HK-2 (cell line): ENCODE data around the gene NR1H2.
A peak's percentile ranks its signal among the peaks of the same experiment; 100 is the strongest.

Experiments used
- DNase-seq: peaks from one replicate; pipeline ENCODE4 v3.0.0-alpha.2; 2018; ENCODE audit not compliant: unreplicated experiment

Gene NR1H2

GRCh38 chr19:50401605-50402450 is 25.6 kb downstream of the NR1H2 start:
- no peak for DNase-seq

- DNase-seq: no peak
These were observed 26.5 kb downstream of the NR1H2 start for GRCh38 chr19:50402544-50403301.

DNA sequence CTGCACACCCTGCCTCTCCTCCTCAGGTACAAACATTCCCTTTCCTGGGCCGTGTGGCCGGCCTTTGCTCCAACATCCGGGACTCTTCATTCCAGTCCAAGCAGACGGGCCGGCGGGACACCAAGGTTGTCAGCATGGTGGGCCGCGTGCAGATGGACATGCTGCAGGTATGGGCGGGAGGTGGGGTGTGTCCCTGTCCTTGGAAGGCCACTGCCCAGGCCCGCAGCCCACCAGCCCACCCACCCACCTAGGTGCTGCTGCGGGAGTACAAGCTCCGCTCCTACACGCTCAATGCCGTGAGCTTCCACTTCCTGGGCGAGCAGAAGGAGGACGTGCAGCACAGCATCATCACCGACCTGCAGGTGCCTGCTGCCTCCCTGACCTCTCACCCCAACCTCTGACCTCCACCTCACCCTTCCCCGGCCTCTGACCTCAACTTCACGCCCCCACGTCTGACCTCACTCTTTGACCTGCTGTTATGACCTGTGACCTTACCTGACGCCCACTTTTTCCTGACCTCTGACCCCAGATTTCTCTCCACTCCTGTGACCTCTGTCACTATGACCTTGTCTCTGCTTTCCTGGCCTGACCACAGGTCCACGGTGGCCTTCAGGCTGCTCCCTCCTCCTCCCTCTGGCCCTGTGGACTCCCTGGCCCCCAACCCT is 30.0 kb downstream of the NR1H2 start:
- DNase-seq: no peak

- no peak for DNase-seq
These were observed 30.6 kb downstream of the NR1H2 start for GRCh38 chr19:50406829-50407228.

DNA sequence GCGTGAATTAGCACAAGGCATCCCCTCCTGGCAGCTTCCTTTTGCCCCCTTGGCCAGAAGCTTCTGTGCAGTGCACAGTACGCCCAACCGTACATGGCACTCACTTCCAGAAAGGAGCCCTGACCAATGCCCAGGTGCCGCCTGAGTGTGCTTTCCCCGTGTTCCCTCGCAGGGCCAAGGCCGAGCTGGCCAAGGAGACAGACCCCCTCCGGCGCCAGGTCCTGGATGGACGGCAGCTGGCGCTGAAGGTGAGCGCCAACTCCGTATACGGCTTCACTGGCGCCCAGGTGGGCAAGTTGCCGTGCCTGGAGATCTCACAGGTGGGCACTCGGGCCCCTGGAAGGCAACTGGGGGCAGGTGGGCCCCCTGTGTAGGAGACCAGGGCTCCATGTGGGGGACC is 33.1 kb downstream of the NR1H2 start:
- DNase-seq: no peak

- DNase-seq: no peak
These were observed 33.9 kb downstream of the NR1H2 start for GRCh38 chr19:50410109-50410508.

DNA sequence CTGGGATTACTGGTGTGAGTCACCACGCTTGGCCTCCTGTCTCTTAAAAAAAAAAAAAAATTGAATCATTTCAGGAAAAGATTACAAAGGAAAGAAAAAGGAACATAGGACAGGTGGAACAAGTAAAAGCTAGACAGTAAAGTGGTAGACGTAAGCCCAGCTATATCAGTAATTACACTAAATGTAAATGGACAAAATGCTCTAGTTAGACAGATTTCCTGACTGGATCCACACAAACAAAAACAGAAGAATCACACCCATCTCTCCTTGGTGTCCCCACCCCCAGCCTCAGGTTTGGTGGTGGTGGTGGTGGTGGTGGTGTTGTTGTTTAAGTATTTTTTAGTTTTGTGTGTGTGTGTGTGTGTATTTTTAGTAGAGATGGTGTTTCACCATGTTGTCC is 36.2 kb downstream of the NR1H2 start:
- DNase-seq: no peak

DNA sequence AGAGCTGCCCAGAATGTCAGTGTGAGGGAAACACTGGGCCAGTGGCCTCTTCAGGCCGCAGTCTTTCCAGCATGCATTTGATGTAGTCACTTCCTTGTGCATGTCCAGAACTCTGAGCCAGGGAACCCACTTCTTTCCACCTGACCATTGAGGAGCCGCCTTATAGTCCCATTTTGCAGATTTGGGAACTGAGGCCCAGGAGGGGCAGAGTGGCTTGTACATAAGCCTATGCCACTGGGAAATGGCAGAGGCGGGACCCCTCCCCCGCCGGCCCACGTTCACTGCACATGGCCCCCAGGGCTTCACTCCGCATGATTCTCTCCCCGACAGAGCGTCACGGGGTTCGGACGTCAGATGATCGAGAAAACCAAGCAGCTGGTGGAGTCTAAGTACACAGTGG is 36.8 kb downstream of the NR1H2 start:
- no peak for DNase-seq

GRCh38 chr19:50413531-50413930 is 37.3 kb downstream of the NR1H2 start:
- no peak for DNase-seq

GRCh38 chr19:50414864-50415660 is 38.8 kb downstream of the NR1H2 start:
- peak; percentile 28 for DNase-seq

DNA sequence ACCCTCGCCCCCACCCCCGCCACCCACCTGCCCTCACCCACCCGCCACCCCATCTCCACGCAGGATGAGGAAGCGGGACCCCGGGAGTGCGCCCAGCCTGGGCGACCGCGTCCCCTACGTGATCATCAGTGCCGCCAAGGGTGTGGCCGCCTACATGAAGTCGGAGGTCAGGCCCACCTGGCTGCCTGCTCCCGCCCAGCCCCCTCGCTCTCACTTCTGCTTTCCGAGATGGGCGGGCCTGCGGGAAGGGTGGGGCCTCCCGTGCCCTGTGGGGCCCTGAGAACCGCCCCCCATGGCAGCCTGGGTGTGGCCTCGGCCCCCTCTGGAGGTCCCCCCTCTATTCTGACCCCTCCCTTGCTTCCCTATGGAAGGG is 39.4 kb downstream of the NR1H2 start:
- no peak for DNase-seq

- no peak for DNase-seq
These were observed 40.0 kb downstream of the NR1H2 start for GRCh38 chr19:50416034-50416977.

GRCh38 chr19:50417111-50418081 is 41.1 kb downstream of the NR1H2 start:
- DNase-seq: no peak

GRCh38 chr19:50418176-50419021 is 42.1 kb downstream of the NR1H2 start, which contains the start of gene SPIB:
Gene SPIB, plus strand, starts transcription at chr19:50418938. Its CDS starts 25 bp downstream, at chr19:50418963.
- no peak for DNase-seq

DNA sequence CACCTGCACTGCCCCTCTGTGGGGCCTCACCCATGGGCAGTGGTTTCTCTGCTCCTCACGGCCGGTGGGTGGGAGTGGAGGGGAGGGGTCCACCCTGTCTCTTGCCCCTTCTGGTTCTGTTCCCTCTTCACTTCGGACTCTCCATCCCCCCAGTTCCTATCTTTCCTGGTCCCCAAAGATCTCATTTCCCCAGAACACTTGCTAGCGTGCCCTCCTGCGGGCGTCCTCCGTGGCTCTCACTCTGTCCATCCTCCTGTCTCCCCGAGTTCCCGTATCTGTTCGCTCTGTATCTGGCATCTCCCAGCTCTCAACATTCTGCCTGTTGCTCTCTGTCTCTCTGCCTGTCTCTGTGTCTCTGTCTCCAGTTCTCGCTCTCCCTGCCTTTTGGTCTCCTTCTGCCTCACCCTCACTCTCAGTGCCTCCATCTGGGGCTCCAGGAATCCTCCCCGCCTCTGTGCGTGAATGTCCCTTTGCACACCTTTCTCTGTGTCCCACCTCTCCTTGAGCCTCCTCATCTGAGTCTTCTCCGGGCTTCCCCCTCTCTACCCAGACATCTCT is 42.8 kb downstream of the NR1H2 start:
- no peak for DNase-seq

DNA sequence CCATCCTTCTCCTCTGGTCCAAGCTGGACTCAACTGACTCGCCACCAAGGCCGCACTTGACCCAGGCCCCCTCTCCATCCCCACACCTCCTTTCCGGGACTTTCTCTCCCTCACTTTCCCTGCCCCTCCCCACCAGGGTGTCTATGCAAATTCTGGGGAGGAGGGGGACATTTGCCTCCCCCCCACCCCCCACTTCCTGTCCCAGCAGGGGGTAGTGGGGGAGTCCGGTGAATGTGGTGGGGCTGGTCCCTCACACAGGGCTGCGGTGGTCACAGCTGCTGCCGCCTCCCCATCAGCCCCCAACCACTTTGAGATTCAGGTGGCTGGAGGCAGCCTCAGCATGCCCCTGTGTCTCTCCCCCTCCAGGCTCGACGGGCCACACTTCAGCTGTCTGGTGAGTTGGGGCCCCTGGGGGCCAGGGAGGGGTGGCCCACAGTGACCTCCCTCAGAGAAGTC is 43.4 kb downstream of the NR1H2 start:
- no peak for DNase-seq

- no peak for DNase-seq
These were observed 43.9 kb downstream of the NR1H2 start for GRCh38 chr19:50420127-50420526.

DNA sequence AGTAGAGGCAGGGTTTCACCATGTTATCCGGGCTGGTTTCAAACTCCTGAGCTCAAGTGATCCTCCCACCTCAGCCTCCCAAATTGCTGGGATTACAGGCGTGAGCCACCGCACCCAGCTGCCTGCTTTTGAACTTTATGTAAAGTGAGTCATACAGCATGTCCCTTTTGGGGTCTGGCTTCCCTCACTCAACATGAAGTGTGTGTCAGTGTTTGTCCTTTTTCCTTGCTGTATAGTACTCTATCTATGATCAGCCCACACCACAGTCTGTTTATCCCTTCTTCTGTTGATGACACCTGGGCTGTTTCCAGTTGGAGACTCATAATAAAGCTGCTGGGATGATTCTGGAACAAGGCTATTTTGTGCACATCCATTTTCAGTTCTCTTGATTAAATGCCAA is 44.6 kb downstream of the NR1H2 start:
- no peak for DNase-seq
